ENCODE results near the gene PRKG2.

Gene PRKG2

DNA sequence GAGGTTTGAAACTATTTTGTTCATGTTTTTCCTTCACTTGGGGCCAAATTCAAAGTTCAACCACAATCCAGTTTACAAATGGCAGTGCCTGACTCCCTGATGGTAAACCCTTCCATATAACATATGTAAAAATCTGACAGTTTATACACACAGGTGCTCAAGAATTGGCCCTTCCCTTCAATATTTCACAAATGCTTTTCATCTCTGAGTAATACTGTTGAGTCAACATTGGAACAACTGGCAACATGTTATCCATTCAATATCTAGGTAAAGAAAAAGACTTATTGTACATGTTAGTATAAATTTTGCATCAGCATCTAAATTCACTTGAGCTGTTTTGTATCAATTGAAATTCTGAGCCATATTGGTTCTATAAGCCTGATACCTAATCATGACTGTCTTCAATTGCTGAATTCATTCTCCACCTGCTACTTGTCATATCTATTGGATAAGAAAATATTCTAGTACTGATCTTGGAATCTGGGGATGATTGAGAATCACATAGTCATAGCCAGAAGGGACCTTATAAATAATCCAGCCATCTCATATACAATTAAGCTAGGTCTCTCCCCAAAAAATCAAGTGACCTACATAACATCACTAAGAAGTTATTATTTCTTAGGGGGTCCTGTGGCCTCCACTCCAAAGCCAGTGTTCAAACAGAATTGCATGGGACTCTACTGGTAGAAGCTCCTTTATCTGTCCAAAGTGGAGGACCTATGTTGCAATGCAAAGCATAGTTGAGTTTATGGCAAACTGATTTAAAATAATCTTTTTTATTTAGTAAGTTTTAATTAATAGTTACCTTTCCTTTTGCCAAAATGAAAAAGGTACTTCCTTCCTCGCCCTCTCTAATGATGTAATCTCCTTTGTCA is 61.9 kb downstream of the PRKG2 start:
- no peak for DNase-seq

DNA sequence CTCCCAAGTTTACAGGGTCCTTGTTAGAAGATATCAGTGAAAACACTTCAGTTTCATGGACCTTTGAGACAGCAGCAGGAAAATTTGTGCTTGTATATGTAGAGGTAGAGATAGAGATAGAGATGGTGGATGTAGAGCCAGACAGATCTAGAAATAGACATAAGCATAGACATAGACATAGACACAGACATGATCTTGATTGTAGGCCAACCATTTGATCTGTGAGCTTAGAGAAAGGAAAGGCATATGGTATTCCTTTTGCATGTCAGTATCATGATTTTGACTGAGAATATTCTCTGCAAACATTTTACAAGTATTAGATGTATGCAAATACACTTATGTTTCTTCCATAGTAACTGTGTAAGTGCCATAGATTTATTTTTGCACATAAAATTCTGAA is 65.0 kb downstream of the PRKG2 start:
- no peak for DNase-seq

- DNase-seq, result no peak
These were observed 66.4 kb downstream of the PRKG2 start for GRCh38 chr4:81148576-81148975.

DNA sequence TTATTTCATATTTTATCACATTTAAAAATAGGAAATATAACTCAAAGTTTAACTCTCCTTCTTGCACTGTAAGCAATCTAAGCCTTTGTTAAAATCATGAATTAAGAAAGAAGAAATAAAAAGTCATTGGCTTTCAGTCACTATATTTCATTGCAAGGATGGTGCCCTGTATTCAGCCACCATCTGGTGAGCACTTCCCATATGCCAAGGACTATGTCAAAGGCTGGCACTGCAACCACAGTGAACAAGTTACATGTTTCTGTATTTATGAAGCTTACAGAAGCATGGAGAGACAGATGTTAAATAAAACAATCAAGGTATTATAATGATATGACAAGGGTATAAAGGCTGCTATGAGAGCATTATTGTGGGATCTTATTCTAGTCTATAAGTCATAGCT is 68.6 kb downstream of the PRKG2 start:
- no peak for DNase-seq

DNA sequence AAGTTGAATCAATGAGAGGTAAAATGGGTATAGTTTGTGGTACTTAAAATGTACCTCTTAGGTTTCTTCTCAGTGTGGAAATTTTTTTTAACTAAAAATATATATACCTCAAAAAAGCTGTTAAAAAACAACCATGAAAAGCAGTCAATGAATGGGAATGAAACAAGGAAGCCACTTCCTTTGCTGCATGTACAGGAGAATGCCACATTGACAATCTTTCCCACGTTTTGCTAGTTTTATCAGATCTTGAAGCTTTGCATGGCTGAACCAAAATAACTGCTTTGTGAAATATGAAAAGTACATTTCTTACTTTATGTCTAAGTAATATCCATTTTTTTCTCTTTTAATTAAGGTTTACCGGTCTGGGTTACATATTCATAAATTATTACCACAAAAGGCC is 71.8 kb downstream of the PRKG2 start:
- no peak for DNase-seq

DNA sequence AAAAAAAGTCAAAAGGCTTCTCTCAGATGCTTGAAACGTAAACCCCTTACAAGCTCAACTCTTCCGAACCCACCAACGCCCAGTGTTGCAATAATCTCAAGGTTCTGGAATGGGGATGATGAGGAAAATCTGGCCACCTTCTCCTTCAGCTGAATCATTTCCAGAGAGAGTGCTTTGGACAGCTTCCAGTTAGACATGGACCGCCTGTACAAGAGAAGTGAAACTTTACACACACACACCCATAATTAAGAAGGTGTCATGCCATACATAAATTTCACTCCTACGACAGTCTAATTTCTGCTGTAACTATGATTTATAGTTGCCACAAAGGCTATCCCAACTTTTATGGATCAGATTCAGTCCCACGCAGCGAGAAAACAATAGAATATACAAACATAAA is 72.3 kb downstream of the PRKG2 start:
- no peak for DNase-seq

DNA sequence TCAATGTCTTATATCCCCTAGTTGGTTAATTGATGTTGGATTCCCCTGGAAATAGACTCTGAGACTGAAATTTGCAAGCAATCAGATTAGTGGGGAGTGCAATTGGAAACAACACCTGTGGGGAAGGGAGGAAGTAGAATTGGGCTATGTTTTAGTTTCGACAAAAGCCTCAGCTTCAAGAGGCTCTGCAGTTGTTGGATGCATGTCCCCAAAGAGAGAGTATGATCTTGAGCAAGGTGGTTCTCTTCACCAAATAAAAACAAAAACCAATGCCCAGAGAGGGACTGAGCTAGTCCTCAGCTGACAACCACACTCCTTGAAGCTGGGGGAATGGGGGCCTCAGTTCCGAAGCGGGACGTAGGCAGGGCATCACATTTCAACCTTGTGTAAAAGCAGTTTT is 77.1 kb downstream of the PRKG2 start:
- no peak for DNase-seq

DNA sequence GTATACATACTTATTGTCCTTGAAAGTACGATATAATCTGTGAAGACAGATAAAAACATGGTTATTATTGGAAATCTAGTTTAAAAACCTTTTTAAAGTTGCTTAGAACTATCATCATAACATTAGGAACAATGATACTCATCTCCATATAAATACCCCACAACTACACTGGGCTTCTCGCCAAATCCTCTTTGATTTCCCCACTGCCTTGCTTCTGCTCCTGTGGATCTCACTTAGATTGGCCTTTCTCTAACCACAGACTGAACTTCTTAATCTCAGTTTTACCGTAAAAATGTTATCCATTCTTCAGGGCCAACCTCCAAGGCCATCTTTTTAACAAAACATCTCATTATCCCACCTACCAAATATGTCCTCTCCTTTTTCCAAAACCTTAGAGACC is 77.6 kb downstream of the PRKG2 start:
- DNase-seq, result no peak

GRCh38 chr4:81136161-81136905 is 78.7 kb downstream of the PRKG2 start:
- DNase-seq, result no peak

DNA sequence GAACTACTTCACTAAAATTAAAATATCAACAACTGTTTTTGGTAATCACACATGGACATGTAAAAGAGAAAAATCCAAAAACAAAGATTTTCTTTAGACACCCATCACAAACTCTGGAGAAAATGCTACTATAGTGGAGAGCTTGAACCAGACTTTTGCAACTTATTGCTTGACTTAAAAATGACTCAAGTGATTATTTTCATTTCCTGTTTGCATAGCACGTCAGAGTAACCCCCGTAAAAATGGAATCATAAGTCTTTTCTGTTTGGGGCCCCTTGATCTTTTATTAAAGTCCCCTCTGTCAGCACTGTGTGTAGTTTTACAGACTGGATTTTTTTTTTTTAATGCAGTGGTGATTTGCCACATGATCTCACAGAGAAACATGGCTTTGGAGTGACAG is 79.5 kb downstream of the PRKG2 start:
- DNase-seq, result no peak

DNA sequence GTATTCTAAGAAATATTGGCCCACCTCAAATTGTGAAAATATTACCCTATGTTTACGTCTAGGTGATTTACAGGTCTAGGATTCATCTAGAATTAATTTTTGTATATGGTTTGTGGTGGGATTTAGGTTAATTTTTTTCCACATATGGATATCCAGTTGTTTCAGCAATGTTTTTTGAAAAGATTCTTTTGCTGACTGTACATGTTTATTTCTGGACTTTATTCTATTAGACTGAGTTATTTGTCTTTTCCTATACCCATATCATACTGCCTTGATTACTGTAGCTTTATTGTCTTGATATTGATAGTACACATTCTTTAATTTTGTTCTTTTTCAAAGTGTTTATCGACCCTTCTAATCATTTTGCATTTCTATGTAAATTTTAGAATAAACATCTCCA is 83.5 kb downstream of the PRKG2 start:
- no peak for DNase-seq

GRCh38 chr4:81131066-81131465 is 84.0 kb downstream of the PRKG2 start:
- no peak for DNase-seq

GRCh38 chr4:81130569-81130968 is 84.5 kb downstream of the PRKG2 start:
- DNase-seq, result no peak

DNA sequence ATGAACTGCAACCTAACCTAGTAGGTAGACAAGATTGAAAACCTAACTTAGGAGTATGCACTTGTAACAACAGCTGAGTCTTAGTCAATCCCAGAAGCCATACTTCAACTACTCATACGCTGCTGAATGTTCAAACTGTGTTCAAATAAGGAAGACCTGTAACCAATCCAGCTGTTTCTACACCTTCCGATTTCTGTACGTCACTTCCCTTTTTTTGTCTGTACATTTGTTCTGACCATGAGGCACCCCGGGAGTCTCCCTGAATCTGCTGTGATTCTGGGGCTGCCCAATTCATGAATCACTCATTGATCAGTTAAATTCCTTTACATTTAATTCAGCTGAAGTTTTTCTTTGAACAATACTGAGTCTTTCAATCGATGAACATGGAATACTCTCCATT is 95.0 kb downstream of the PRKG2 start:
- DNase-seq, result no peak

- DNase-seq, result no peak
These were observed 96.9 kb downstream of the PRKG2 start for GRCh38 chr4:81118086-81118485.

DNA sequence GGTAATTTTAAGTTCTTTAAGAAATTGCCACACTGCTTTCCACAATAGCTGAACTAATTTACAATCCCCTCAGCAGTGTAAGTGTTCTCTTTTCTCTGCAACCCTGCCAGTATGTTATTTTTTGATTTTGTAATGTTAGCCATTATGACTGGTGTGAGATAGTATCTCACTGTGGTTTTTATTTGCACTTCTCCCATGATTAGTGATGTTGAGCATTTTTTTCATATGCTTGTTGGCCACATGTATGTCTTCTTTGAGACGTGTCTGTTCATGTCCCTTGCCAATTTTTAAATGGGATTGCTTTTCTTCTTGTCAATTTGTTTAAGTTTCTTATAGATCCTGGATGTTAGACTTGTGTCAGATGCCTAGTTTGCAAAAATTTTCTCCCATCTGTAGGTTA is 98.5 kb downstream of the PRKG2 start:
- DNase-seq, result no peak

DNA sequence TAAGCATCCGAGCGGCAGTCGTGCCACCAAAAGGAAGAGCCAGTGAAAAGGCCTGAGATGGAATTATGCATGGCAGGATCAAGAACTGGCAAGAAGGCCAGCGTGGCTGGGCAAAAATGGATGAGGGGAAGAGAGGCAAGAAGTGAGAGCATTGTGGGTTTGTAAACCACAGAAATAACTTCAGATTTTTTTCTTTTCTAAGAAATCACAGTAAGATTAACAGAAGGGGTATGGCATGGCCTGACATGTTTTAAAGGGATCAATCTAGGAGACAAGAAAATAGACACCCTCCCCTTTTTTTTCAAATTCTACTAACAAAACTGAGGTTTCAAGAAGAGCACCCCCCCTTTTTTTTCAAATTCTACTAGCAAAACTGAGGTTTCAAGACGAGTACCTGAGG is 102.0 kb downstream of the PRKG2 start:
- no peak for DNase-seq

DNA sequence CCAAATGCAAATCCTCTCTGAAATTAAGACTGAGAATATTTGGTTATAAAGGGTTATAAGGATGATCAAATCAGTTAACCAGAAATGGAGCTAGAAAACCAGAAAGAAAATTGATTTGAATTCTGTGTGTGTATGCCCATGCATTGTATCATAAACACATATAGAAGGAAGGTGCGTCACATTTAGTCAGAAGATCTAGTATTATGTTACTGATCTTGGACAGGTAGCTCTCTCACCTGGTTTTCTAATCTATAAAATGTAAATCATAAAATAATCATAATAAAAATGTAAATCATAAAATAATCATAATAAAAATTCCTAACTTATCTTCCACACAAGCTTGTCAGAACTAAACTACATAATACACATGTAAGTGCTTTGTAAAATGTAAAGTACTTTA is 105.7 kb downstream of the PRKG2 start:
- DNase-seq, result no peak

DNA sequence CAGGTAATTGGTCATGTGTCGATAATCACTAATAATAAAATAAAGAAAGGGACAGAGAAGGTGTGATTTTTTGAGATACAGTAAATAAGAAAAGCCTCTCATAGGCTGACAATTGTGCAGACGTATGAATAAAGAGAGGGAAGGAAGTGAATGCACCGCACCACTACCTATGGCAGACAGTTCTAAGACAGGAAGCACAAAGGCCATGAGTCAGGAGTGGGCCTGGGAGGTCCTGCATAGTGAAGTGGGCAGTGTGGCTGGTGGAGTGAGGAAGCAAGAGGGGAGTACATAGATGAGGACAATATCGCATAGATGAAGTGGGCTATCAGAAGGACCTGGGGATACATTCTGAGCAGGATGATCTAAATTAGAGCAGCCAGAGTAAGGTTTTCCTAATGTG is 108.9 kb downstream of the PRKG2 start:
- no peak for DNase-seq

DNA sequence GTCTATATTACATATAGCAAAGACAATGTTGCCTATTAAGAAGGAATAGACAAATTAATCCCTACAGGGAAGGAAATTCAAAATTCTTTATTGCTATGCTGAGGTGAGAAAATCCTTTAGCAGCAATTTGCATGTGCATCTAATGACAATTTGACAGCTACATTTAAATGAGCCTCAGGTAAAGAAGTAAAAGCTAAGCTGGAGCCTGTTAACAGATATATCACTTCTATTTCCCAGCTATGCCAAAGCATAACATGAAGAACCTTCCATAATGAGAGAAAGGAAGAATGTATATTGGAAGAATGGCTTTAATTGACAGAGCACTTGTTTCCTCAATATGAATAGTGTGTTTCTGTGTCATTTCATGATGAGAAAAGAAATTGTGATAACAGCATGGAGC is 112.9 kb downstream of the PRKG2 start:
- DNase-seq, result no peak

DNA sequence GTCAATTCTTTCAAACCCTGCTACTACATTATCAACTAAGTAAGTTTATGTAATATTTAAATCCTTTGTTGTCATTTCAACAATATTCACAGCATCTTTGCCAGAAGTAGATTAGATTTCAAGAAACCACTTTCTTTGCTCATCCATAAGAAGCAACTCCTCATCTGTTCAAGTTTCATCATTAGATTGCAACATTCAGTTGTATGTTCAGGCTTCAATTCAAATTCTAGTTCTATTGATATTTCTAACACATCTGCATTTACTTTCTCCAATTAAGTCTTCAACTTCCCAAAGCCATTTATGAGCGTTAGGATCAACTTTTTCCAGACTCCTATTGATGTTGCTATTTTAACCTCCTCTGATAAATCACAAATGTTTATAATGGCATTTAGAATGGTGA is 118.5 kb downstream of the PRKG2 start:
- DNase-seq, result no peak

- no peak for DNase-seq
These were observed 119.6 kb downstream of the PRKG2 start for GRCh38 chr4:81095389-81095788.

- DNase-seq, result no peak
These were observed 121.2 kb downstream of the PRKG2 start for GRCh38 chr4:81093720-81094401.

- DNase-seq, result no peak
These were observed 129.0 kb downstream of the PRKG2 start for GRCh38 chr4:81085979-81086378.
